Gastroesophageal sphincter (tissue), 4 donors: Measurements from ENCODE around the gene FBF1. TPM values are rescaled to one million over a fixed set of nuclear protein-coding genes. Genes with fewer than 3 reads are reported as not detected.
"Not testable (repeated sequence)": the region's sequence is repeated elsewhere in the genome, so short reads cannot be mapped to it uniquely, and the experiment has no call there.

Experiments used
- ATAC-seq: fragments of 150-250 bp; one replicate; pipeline ENCODE4 v1.9.1; 2016; ENCODE audit warnings: mild to moderate bottlenecking, moderate library complexity
- H3K27ac ChIP-seq, 4 donors: fragments of 200-600 bp; sonication (generic) in 3 of 4; 1 replicate in 3 of 4; 2 replicates in 1 of 4; pipeline ENCODE4 v1.5.1; 2016 to 2019
- H3K27me3 ChIP-seq: fragments of 200-600 bp; sonication (generic); one replicate; pipeline ENCODE4 v1.5.1; 2019
- H3K36me3 ChIP-seq, 2 donors: fragments of 200-600 bp; sonication (generic); one replicate each; pipeline ENCODE4 v1.5.1; 2019; ENCODE audit warnings: control low read depth in 1 of 2
- H3K4me1 ChIP-seq, 3 donors: fragments of 200-600 bp; sonication (generic); 1 replicate in 2 of 3; 2 replicates in 1 of 3; pipeline ENCODE4 v1.5.1; 2016 to 2019; ENCODE audit warnings: control low read depth in 2 of 3
- H3K4me3 ChIP-seq, 2 donors: fragments of 200-600 bp; sonication (generic); one replicate each; pipeline ENCODE4 v1.5.1; 2019; ENCODE audit warnings: mild to moderate bottlenecking in 1 of 2, moderate library complexity in 1 of 2
- H3K9me3 ChIP-seq, 3 donors: fragments of 200-600 bp; sonication (generic); one replicate each; pipeline ENCODE4 v1.5.1; 2017 to 2019; ENCODE audit warnings: control low read depth in 2 of 3
- EP300 ChIP-seq: sonication (generic); formaldehyde crosslinking; IDR thresholded peaks from one replicate; pipeline ENCODE4 v1.6.1; 2017; ENCODE audit warnings: antibody characterized with exemption, mild to moderate bottlenecking
- POLR2A ChIP-seq, 2 donors: fragments of 450-650 bp; IDR thresholded peaks; one replicate each; pipeline ENCODE4 v1.6.1; 2017; ENCODE audit warnings: antibody characterized with exemption in 2 of 2, mild to moderate bottlenecking in 2 of 2, moderate library complexity in 1 of 2
- POLR2AphosphoS5 ChIP-seq: sonication (generic); formaldehyde crosslinking; IDR thresholded peaks from one replicate; pipeline ENCODE4 v1.6.1; 2017; ENCODE audit warnings: antibody characterized with exemption
- WGBS, 2 donors: methylation state at CpG; one replicate each; pipeline ENCODE4 v1.1.5; 2018; ENCODE audit warnings: low coverage in 1 of 2; 5-methylcytosine and 5-hydroxymethylcytosine counted together
- total RNA-seq, 4 donors: library from RNA; depleted of rRNA; stranded (reverse); fragments of >200 nt; gene quantifications; one replicate each; pipeline ENCODE4 v1.1.0, GENCODE V29; 2016
- TF ChIP-seq, protein P1 (sequence below), 4 experiments: fragments of 200-600 bp in 2 of 4; fragments of 450-650 bp in 2 of 4; sonication (generic) in 1 of 4; IDR thresholded peaks; one replicate each; pipeline ENCODE4 v1.5.1; 2017 to 2019; ENCODE audit warnings: antibody characterized with exemption in 4 of 4, mild to moderate bottlenecking in 2 of 4, moderate library complexity in 2 of 4

The FBF1 gene
- total RNA-seq, 4 donors from 2014 or later = 4.6 to 20.2 (median 7.7) TPM

DNA sequence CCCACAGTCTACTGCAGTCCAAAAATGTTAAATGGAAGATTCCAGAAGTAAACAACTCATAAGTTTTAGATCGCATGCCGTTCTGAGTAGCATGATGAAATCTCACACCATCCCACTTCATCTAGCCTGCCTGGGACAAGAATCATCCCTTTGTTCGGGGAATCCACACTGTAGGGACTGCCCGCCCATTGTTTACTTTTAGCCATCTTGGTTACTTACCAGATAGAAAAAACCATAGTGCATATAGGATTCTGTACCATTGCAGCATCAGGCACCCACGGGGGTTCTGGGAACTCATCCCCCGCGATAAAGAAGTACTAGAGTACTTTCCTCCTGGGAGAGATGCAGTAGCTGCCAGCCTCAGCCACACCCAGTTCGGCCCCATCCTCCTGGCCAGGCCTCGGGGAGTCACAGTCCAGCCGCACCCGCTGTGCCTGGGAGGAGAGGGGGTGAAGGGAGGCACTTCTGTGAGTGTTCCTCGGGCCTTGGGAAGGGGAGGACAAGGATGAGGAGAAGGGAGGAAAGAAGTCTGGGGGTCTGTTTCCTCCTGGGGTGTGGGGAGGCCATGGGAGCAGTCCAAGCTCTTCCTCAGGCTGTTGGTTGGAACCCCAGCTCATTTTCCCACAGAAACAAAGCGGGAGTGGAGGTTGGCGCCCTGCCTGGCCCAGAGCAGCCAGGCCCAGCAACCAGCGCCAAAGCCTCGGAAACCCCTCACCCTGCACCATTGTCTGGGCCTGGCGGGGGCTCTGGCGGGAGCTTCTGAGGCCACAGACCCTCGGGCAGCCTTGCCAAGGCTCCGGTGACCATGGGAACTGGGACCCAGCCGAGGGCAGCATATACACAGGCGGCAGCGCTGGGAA lies 71.3 kb downstream of the FBF1 start:
- Histone ChIP-seq H3K27ac (peak overlapping the region; percentile 85 to 99 (median 92)), H3K27me3 (no peaks in the 10 kb centered on the region), H3K4me1 (peaks cover 3 to 76% (median 37%) of the 10 kb centered on the region in 3 donors), H3K4me3 (peak overlapping the region in 1 of 2 donors; percentile 42), H3K36me3 (peaks cover 0 to 9% of the 10 kb centered on the region in 2 donors), H3K9me3 (no peaks in the 10 kb centered on the region)
- TF ChIP-seq, protein P1, sequence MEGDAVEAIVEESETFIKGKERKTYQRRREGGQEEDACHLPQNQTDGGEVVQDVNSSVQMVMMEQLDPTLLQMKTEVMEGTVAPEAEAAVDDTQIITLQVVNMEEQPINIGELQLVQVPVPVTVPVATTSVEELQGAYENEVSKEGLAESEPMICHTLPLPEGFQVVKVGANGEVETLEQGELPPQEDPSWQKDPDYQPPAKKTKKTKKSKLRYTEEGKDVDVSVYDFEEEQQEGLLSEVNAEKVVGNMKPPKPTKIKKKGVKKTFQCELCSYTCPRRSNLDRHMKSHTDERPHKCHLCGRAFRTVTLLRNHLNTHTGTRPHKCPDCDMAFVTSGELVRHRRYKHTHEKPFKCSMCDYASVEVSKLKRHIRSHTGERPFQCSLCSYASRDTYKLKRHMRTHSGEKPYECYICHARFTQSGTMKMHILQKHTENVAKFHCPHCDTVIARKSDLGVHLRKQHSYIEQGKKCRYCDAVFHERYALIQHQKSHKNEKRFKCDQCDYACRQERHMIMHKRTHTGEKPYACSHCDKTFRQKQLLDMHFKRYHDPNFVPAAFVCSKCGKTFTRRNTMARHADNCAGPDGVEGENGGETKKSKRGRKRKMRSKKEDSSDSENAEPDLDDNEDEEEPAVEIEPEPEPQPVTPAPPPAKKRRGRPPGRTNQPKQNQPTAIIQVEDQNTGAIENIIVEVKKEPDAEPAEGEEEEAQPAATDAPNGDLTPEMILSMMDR (IDR thresholded peaks at IDR 0.05) = no peak
- peak; percentile 60 for TF ChIP-seq POLR2AphosphoS5
- peak in 1 of 2 donors; percentile 35 for TF ChIP-seq POLR2A (IDR thresholded peaks at IDR 0.05)
- peak; percentile 60 for ATAC-seq
- WGBS, 2 donors = 6 to 16% methylated on average over 5 to 7 of the region's 23 CpGs

DNA sequence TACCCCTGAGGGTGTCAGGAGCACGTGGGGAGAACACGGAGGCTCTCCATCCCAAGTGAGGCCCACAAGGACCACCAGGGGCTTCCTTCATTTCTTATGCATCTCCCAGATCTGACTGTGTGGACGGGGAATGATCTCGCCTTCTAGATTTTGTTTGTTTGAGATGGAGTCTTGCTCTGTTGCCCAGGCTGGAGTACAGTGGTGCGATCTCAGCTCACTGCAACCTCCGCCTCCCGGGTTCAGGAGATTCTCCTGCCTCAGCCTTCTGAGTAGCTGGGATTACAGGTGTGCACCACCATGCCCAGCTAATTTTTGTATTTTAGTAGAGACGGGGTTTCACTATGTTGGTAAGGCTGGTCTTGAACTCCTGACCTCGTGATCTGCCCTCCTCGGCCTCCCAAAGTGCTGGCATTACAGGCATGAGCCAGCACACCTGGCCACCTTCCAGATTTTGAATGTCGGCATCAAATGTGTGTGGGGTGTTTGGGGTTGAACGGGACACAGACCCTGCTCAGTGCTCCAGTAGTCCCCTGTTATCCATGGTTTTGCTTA lies 72.0 kb downstream of the FBF1 start:
- H3K4me3 ChIP-seq, H3K27me3 ChIP-seq, H3K36me3 ChIP-seq, H3K9me3 ChIP-seq, ATAC-seq: not testable (repeated sequence)
- peak overlapping the region; percentile 85 to 99 (median 92) for H3K27ac ChIP-seq
- peaks cover 3 to 76% (median 35%) of the 10 kb centered on the region in 3 donors for H3K4me1 ChIP-seq
- 61 to 96% methylated on average over 5 to 8 of the region's 12 CpGs for WGBS, 2 donors

DNA sequence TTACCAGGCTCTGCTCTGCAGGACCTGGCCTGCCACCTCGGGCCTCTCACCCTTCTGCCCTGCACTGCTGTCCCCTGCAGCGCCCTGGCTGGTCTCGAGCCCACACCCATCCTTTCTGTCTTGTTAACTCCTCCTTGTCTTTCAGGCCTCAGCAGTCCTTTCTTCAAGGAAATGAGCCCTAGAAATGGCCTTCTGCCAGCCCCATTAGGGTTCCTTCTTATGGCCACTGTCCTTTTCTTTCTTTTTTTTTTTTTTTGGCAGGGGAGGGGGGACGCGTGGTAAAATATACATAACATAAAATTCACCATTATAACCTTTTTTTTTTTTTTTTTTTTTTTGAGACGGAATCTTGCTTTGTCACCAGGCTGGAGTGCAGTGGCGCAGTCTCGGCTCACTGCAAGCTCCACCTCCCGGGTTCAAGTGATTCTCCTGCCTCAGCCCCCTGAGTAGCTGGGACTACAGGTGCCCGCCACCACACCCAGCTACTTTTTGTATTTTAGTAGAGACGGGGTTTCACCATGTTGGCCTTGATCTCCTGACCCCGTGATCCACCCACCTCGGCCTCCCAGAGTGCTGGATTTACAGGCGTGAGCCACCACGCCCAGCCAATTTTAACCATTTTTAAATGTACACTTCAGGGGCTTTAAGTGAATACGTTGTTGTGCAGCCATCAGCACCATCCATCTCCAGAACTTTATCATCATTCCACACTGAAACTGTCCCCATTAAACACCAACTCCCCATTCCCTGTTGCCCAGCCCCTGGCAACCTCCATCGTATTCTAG lies 75.2 kb downstream of the FBF1 start:
- Histone ChIP-seq H3K27ac (peak overlapping the region in 3 of 4 donors; percentile 78 to 84 (median 80)), H3K4me1 (peaks cover 0 to 63% (median 35%) of the 10 kb centered on the region in 3 donors)
- ATAC-seq, H3K27me3 ChIP-seq, H3K36me3 ChIP-seq, H3K9me3 ChIP-seq, H3K4me3 ChIP-seq: not testable (repeated sequence)
- 73 to 74% methylated on average over 6 to 11 of the region's 17 CpGs for WGBS, 2 donors

DNA sequence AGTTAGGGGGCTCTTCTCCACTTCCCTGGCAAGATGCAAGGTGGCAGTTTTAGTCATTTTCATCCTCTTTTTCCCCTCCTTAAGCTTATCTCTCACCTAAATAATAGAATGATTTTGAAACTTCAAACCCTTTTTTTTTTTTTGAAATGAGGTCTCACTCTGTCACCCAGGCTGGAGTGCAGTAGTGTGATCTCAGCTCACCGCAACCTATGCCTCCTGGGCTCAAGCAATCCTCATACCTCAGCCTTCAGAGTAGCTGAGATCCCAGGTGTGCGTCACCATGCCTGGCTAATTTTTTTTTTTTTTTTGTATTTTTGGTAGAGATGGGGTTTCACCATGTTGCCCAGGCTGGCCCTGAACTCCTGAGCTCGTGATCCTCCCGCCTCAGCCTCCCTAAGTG lies 76.0 kb downstream of the FBF1 start:
- H3K9me3 ChIP-seq, H3K27me3 ChIP-seq, H3K4me3 ChIP-seq, H3K36me3 ChIP-seq, ATAC-seq: not testable (repeated sequence)
- H3K4me1 ChIP-seq = peaks cover 0 to 56% (median 35%) of the 10 kb centered on the region in 3 donors
- 74 to 90% methylated on average over 1 to 4 of the region's 4 CpGs for WGBS, 2 donors
- H3K27ac ChIP-seq = peak overlapping the region; percentile 52 to 84 (median 79)

DNA sequence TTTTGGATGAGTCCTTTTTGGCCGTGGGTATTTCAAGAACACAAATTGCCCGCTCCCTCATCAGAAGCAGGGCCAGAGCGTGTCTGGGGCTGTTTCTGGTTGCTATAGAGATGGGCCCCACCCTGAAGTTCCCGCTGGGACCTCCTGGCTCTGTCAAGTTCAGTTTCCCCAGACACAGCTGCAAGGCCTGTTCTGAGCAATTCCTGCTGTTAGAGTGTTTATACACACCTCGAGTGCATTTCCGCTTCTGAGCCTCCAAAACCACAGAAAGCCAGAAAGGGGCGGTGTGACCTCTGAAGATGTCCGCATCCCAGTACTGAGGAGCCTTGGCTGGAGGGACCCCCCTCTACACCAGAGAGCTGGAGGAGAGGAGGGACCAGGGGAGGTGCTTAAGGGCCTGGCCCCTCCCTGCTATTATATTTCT lies 76.4 kb downstream of the FBF1 start:
- Histone ChIP-seq H3K27ac (peak overlapping the region; percentile 52 to 84 (median 79)), H3K4me1 (peaks cover 0 to 52% (median 35%) of the 10 kb centered on the region in 3 donors), H3K36me3 (no peaks in the 10 kb centered on the region), H3K27me3 (no peaks in the 10 kb centered on the region), H3K9me3 (no peaks in the 10 kb centered on the region), H3K4me3 (no peak overlapping the region)
- ATAC-seq = peak; percentile 89
- WGBS, 2 donors = 7% methylated on average over 2 to 4 of the region's 8 CpGs
- TF ChIP-seq POLR2A (IDR thresholded peaks at IDR 0.05) (no peak), EP300 (no peak), POLR2AphosphoS5 (peak; percentile 71)
- TF ChIP-seq, protein P1 (IDR thresholded peaks at IDR 0.05) = peak in 1 of 4 experiments; percentile 7

DNA sequence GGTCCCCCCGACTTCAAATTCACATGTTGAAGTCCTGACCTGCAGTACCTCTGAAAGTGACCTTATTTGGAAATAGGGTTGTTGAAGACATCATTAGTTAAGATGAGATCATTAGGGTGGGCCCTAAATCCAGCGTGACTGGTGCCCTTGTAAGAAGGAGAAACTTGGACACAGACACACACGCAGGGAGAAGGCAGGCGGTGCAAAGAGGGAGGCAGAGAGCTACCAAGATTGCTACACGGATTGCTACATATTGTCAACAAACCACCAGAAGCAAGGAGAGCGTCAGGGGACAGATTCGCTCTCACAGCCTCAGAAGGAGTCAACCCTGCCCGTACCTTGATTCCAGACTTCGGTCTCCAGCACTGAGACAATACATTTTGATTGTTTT lies 78.9 kb downstream of the FBF1 start:
- H3K4me1 ChIP-seq = peaks cover 0 to 36% (median 30%) of the 10 kb centered on the region in 3 donors
- no peaks in the 10 kb centered on the region for H3K36me3 ChIP-seq
- no peak overlapping the region for H3K4me3 ChIP-seq
- H3K27ac ChIP-seq = peak overlapping the region; percentile 26 to 85 (median 82)
- H3K9me3 ChIP-seq = no peaks in the 10 kb centered on the region
- 36 to 60% methylated on average over 9 of the region's 9 CpGs for WGBS, 2 donors
- peak; percentile 79 for ATAC-seq
- no peaks in the 10 kb centered on the region for H3K27me3 ChIP-seq
- TF ChIP-seq, protein P1 (IDR thresholded peaks at IDR 0.05) = no peak
- TF ChIP-seq POLR2AphosphoS5 (peak; percentile 55), EP300 (no peak), POLR2A (IDR thresholded peaks at IDR 0.05) (peak in 1 of 2 donors; percentile 21)
